ENCODE results near the gene CCDC86.

Gene CCDC86

DNA sequence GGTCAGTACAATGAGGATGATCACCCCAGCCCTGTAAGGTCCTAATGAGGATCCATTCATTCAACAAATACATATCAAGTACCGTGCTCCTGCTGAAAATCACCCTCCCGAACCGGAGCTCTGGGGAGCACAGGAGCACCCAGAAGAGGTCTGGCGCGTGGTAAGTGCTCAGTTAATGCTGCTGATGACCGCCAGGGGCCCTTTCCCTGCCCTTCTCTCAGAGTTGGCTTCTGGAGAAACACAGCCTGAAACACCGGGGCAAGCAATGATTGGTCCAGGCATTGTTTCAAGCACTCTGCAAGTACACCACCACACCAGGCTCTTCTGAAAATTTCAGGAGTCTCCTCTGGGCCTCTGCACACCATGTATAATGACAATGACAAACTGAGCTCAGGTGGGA, 3.8 kb upstream of the CCDC86 start:
- DNase-seq (ENCODE audit: low read depth, low spot score) = no peak
- Histone ChIP-seq H3K27ac (no peak overlapping the region), H3K9me3 (ENCODE audit: low read depth, low read length) (no peaks in the 10 kb centered on the region), H3K9ac (ENCODE audit: insufficient read length) (no peak overlapping the region), H3K4me3 (no peak overlapping the region), H3K36me3 (ENCODE audit: insufficient read depth, low read length) (no peaks in the 10 kb centered on the region)
- no peak for TF ChIP-seq EZH2 (IDR thresholded peaks at IDR 0.05)
- no peak for TF ChIP-seq FOXP2 (optimal IDR thresholded peaks at IDR 0.05; ENCODE audit: control extremely low read depth, extremely low read length, insufficient read depth)
- TF ChIP-seq POLR2AphosphoS5 (IDR thresholded peaks at IDR 0.05; ENCODE audit: borderline replicate concordance, low read depth, low read length) = no peak

DNA sequence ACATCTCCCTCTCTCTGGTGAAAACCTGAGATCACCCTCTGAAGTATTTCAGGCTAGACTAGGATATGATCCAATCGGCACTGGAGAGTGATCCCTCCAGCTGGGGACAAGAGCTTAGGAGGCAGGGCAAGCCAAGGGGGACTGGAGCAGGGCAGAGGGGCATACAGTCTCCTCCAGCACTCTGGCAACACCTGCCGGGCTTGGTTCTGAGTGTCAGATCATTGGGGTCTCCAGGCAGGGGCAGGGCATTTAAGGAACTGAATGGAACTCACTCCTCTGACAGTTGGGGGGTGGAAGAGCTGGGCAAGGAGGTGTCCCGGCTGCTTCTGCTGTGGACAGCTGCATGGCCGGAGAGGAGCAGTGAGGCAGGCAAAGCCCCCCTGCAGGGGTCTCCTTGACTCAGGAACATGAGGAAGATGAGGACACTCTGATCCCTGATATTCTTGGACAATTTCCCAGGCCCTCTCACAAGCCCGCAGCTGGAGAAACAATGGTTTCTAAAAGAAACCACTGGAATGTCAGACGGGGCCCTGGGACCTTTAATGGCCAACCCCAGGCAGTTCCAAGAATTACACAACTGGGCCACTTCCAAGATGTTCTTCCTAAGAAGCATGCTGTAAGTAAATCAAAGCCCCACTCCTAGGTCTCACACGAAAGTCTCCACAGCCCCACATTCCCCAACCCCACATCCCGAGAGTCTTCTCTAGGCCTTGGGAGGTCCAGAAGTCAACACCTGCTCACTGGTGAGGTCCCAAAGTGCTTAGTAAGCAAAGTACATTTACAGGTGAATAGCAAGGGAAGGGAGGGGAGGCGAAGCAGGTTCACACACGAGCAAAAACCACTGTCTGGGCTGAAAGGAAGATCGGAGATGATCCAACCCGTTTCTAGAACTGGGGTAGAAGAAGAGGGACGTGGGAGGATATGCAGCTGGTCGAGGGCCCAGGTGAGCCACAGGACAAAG, 1.2 kb upstream of the CCDC86 start:
- Histone ChIP-seq H3K27ac (no peak overlapping the region; the same call in 1 of the 2 replicates), H3K9me3 (ENCODE audit: low read depth, low read length) (no peaks in the 10 kb centered on the region), H3K4me3 (no peak overlapping the region), H3K36me3 (ENCODE audit: insufficient read depth, low read length) (peaks cover 5% of the 10 kb centered on the region; the same call in 1 of the 2 replicates), H3K9ac (ENCODE audit: insufficient read length) (no peak overlapping the region)
- no peak for TF ChIP-seq FOXP2 (optimal IDR thresholded peaks at IDR 0.05; ENCODE audit: control extremely low read depth, extremely low read length, insufficient read depth)
- DNase-seq (ENCODE audit: low read depth, low spot score) = no peak

- TF ChIP-seq EZH2 (IDR thresholded peaks at IDR 0.05) = no peak
- no peak for TF ChIP-seq FOXP2 (optimal IDR thresholded peaks at IDR 0.05; ENCODE audit: control extremely low read depth, extremely low read length, insufficient read depth)
- TF ChIP-seq POLR2AphosphoS5 (IDR thresholded peaks at IDR 0.05; ENCODE audit: borderline replicate concordance, low read depth, low read length) = no peak
- H3K9me3 ChIP-seq (ENCODE audit: low read depth, low read length) = no peaks in the 10 kb centered on the region
- peak overlapping the region; percentile 97 for H3K4me3 ChIP-seq
- no peak for DNase-seq (ENCODE audit: low read depth, low spot score)
- H3K9ac ChIP-seq (ENCODE audit: insufficient read length) = peak overlapping the region; percentile 94
- H3K27ac ChIP-seq = no peak overlapping the region
- H3K36me3 ChIP-seq (ENCODE audit: insufficient read depth, low read length) = peaks cover 12% of the 10 kb centered on the region; the same call in 1 of the 2 replicates
These were observed 1.0 kb downstream of the CCDC86 start for GRCh38 chr11:60842668-60843600.

DNA sequence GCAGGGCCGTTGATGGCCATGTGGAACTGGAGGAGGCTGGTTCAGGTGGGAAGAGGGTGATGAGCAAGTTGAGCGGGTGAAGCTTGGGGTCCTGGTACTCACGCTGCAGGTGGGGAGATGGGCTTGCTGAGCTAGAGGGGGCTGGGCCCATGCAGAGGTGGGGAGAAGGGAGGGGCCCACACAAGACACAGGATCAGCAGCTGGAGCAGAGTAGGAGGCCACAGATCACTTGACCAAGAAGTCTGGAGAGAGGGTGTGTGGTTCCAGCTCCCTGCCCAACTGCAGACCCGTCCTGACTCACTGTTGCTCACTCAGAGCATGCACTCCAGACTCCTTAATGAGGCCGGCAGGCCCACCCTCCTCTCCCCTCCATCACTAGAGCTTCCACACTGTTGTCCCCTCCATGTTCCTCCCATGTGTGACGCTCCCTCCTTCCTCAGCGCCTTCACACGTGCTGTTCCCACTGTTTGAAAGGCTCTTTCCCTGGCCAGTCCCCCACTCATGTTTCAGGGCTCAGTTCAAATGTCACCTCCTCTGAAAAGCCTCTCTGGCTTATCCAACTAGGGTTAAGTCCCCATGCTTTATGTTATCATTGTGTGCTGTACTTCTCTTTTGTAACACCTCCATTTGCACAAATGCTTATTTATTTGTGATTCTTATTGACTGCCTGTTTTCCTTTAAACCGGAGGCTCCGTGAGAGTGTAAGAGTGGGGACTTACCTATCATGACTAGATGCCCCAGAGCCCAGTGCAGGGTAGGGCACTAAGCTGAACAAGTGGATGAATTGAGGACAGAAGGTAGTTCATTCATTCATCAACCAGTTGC, 2.3 kb downstream of the CCDC86 start:
- no peak for DNase-seq (ENCODE audit: low read depth, low spot score)
- Histone ChIP-seq H3K9me3 (ENCODE audit: low read depth, low read length) (no peaks in the 10 kb centered on the region), H3K36me3 (ENCODE audit: insufficient read depth, low read length) (peaks cover 24% of the 10 kb centered on the region; the same call in 1 of the 2 replicates), H3K4me3 (peak overlapping the region; percentile 97), H3K9ac (ENCODE audit: insufficient read length) (peak overlapping the region; percentile 94), H3K27ac (no peak overlapping the region)
- no peak for TF ChIP-seq FOXP2 (optimal IDR thresholded peaks at IDR 0.05; ENCODE audit: control extremely low read depth, extremely low read length, insufficient read depth)
- no peak for TF ChIP-seq POLR2AphosphoS5 (IDR thresholded peaks at IDR 0.05; ENCODE audit: borderline replicate concordance, low read depth, low read length)
- no peak for TF ChIP-seq EZH2 (IDR thresholded peaks at IDR 0.05)

DNA sequence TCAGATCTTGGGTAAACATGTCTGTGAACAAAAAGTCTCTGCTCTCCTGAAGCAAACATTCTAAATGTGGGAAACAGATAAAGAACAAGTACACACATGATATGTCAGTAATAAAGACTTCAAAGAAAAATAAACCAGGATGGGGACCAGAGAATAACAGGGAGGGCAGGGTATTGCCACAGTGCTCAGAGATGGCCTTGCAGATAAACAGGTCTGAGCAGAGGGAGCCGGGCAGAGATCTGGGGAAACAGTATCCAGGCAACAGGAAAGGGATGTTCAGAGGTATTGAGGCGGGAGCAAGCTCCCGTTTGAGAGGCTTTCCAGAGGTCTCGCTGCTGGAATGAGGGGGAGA, 2.9 kb downstream of the CCDC86 start:
- Histone ChIP-seq H3K9ac (ENCODE audit: insufficient read length) (peak overlapping the region; percentile 94), H3K27ac (no peak overlapping the region), H3K9me3 (ENCODE audit: low read depth, low read length) (no peaks in the 10 kb centered on the region), H3K36me3 (ENCODE audit: insufficient read depth, low read length) (peaks cover 28% of the 10 kb centered on the region; the same call in 1 of the 2 replicates), H3K4me3 (peak overlapping the region; percentile 97)
- TF ChIP-seq POLR2AphosphoS5 (IDR thresholded peaks at IDR 0.05; ENCODE audit: borderline replicate concordance, low read depth, low read length) (no peak), FOXP2 (optimal IDR thresholded peaks at IDR 0.05; ENCODE audit: control extremely low read depth, extremely low read length, insufficient read depth) (no peak), EZH2 (IDR thresholded peaks at IDR 0.05) (no peak)
- DNase-seq (ENCODE audit: low read depth, low spot score) = no peak

DNA sequence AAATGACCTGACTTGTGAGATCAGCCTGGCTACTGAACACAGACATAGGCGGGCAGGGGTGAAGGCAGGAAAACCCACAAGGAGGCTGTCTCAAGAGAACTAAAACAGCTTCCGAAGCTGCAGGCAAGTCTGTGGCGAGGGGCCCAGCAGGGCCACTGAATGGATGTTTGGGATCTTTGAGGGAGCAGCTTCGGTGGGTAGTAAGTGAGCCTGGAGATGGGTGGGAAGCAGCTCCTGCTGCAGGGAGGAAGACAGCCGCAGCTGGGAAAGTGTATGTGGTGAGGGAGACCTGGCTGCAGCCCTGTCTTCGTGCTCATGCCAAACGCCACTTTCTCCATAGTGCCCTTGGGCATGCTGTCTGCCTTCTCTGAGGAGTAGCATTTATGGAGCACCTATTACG, 3.4 kb downstream of the CCDC86 start:
- H3K9ac ChIP-seq (ENCODE audit: insufficient read length) = peak overlapping the region; percentile 94
- no peaks in the 10 kb centered on the region for H3K9me3 ChIP-seq (ENCODE audit: low read depth, low read length)
- no peak for DNase-seq (ENCODE audit: low read depth, low spot score)
- H3K27ac ChIP-seq = no peak overlapping the region
- no peak overlapping the region for H3K4me3 ChIP-seq
- TF ChIP-seq POLR2AphosphoS5 (IDR thresholded peaks at IDR 0.05; ENCODE audit: borderline replicate concordance, low read depth, low read length) (no peak), EZH2 (IDR thresholded peaks at IDR 0.05) (no peak), FOXP2 (optimal IDR thresholded peaks at IDR 0.05; ENCODE audit: control extremely low read depth, extremely low read length, insufficient read depth) (no peak)
- peaks cover 28% of the 10 kb centered on the region; the same call in 1 of the 2 replicates for H3K36me3 ChIP-seq (ENCODE audit: insufficient read depth, low read length)

DNA sequence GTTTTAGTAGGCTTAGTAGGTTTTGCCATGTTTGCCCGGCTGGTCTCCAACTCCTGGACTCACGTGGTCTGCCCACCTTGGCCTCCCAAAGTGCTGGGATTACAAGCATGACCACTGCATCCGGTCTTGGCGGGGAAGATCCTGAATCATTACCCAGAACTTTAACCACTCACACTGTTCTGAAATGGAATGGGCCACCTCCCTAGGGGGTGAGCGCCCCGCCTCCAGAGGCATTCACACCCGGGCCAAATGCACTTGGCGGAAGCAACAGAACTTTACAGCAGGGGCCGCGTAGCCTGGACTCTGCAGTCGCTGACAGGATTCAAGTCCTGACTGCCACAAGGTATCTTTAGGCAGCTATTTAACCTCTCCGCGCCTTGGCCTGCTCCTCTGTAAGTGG, 5.4 kb downstream of the CCDC86 start:
- TF ChIP-seq POLR2AphosphoS5 (IDR thresholded peaks at IDR 0.05; ENCODE audit: borderline replicate concordance, low read depth, low read length) = no peak
- no peak for TF ChIP-seq EZH2 (IDR thresholded peaks at IDR 0.05)
- TF ChIP-seq FOXP2 (optimal IDR thresholded peaks at IDR 0.05; ENCODE audit: control extremely low read depth, extremely low read length, insufficient read depth) = no peak
- no peaks in the 10 kb centered on the region for H3K9me3 ChIP-seq (ENCODE audit: low read depth, low read length)
- H3K4me3 ChIP-seq = no peak overlapping the region
- H3K36me3 ChIP-seq (ENCODE audit: insufficient read depth, low read length) = peaks cover 41% of the 10 kb centered on the region; the same call in 1 of the 2 replicates
- H3K27ac ChIP-seq = no peak overlapping the region
- H3K9ac ChIP-seq (ENCODE audit: insufficient read length) = no peak overlapping the region
- DNase-seq (ENCODE audit: low read depth, low spot score) = no peak
